Endothelial cell of umbilical vein (primary cell): ENCODE measurements around the gene ACSL4. TPM values are rescaled to one million over a fixed set of nuclear protein-coding genes. Genes with fewer than 3 reads are reported as not detected.

Source experiments
- BruUV-seq: library from RNA; stranded (reverse); fragments of 400-500 nt; replicated peaks from 2 replicates; lab custom pipeline; 2021; lab: Mats Ljungman, UMichigan
- CTCF ChIA-PET: fragments of 300-600, 350-600 bp; sonication (Branson Sonifier 250); formaldehyde crosslinking; loops from one replicate; lab custom pipeline; 2021; ENCODE audit warnings: antibody characterized with exemption, inconsistent platforms; lab: Charles Lee
- POLR2A ChIA-PET: fragments of 300-600, 350-600 bp; sonication (Branson Sonifier 250); formaldehyde crosslinking; loops from one replicate; lab custom pipeline; 2021; ENCODE audit warnings: antibody characterized with exemption, inconsistent platforms; lab: Charles Lee
- DNase-seq: peaks from one replicate; pipeline ENCODE4 v3.0.0-alpha.2; 2011; ENCODE audit warnings: low read depth, low spot score
- FAIRE-seq: peaks from 2 replicates; lab custom pipeline; 2011; peaks lifted over from hg19 to GRCh38; lab: Jason Lieb, UNC
- H2AFZ ChIP-seq: 2 replicates; pipeline ENCODE4 v1.6.0; 2012; ENCODE audit warnings: low read depth, low read length, control low read depth, inconsistent platforms
- H3K27ac ChIP-seq: 2 replicates; pipeline ENCODE4 v1.5.1; 2011; ENCODE audit warnings: low read depth, mild to moderate bottlenecking, control low read depth, low read length, moderate library complexity; ENCODE audit not compliant: insufficient read depth
- H3K27me3 ChIP-seq, 2 experiments: 2 replicates each; pipeline versions ENCODE4 v1.6.0 to v1.6.1; 2011; ENCODE audit warnings: low read length in 2 of 2, mixed read lengths in 1 of 2; ENCODE audit not compliant: control insufficient read depth in 2 of 2, insufficient read depth in 2 of 2
- H3K36me3 ChIP-seq, 2 experiments: 2 replicates in 1 of 2; 3 replicates in 1 of 2; pipeline ENCODE4 v1.5.1; 2011; ENCODE audit warnings: low read length in 2 of 2, mild to moderate bottlenecking in 1 of 2, moderate library complexity in 1 of 2; ENCODE audit not compliant: control insufficient read depth in 2 of 2, insufficient read depth in 2 of 2; ENCODE audit errors: extremely low read depth in 1 of 2
- H3K4me1 ChIP-seq: 3 replicates; pipeline ENCODE4 v1.5.1; 2011; ENCODE audit warnings: mild to moderate bottlenecking, low read length; ENCODE audit not compliant: control insufficient read depth, insufficient read depth; ENCODE audit errors: extremely low read depth
- H3K4me2 ChIP-seq: 2 replicates; pipeline ENCODE4 v1.6.1; 2011; ENCODE audit warnings: low read length, control low read depth, mixed read lengths; ENCODE audit not compliant: insufficient read depth
- H3K4me3 ChIP-seq, 3 experiments: fragments of 200-600 bp in 1 of 3; sonication (generic), shearing (Covaris generic) in 1 of 3; replicated peaks in 1 of 3; 2 replicates each; pipeline ENCODE4 v1.5.1; 2011 to 2016; ENCODE audit warnings: control low read depth in 3 of 3, low read length in 3 of 3, mild to moderate bottlenecking in 2 of 3, inconsistent platforms in 1 of 3, low read depth in 1 of 3, moderate library complexity in 1 of 3; ENCODE audit not compliant: insufficient read depth in 1 of 3
- H3K79me2 ChIP-seq: 2 replicates; pipeline ENCODE4 v1.6.0; 2012; ENCODE audit warnings: low read length, inconsistent platforms; ENCODE audit not compliant: control insufficient read depth, insufficient read depth
- H3K9ac ChIP-seq: replicated peaks from 2 replicates; pipeline ENCODE3; 2011; ENCODE audit warnings: low read length, control low read depth; ENCODE audit not compliant: insufficient read depth; ENCODE audit errors: extremely low read depth
- H3K9me1 ChIP-seq: replicated peaks from 3 replicates; pipeline ENCODE4 v1.6.0; 2011; ENCODE audit warnings: mild to moderate bottlenecking, low read length; ENCODE audit not compliant: control insufficient read depth, insufficient read depth; ENCODE audit errors: extremely low read depth
- H3K9me3 ChIP-seq: replicated peaks from 2 replicates; pipeline ENCODE4 v1.5.1; 2012; ENCODE audit warnings: low read length, inconsistent platforms; ENCODE audit not compliant: control insufficient read depth, insufficient read depth
- H4K20me1 ChIP-seq: replicated peaks from 2 replicates; pipeline ENCODE3; 2011; ENCODE audit warnings: mild to moderate bottlenecking, low read length; ENCODE audit not compliant: control insufficient read depth, insufficient read depth; ENCODE audit errors: extremely low read depth
- EZH2 ChIP-seq: IDR thresholded peaks from 2 replicates; pipeline ENCODE4 v1.6.1; 2012; ENCODE audit warnings: borderline replicate concordance, low read depth, mild to moderate bottlenecking, moderate library complexity, low read length, inconsistent platforms; ENCODE audit not compliant: severe bottlenecking
- FOS ChIP-seq: IDR thresholded peaks from 2 replicates; pipeline ENCODE4 v1.6.1; 2011; ENCODE audit warnings: mild to moderate bottlenecking, low read length, moderate library complexity, borderline replicate concordance; ENCODE audit not compliant: insufficient read depth
- GATA2 ChIP-seq: IDR thresholded peaks from 2 replicates; pipeline ENCODE4 v1.7.0; 2011; ENCODE audit warnings: low read depth, mild to moderate bottlenecking, moderate library complexity, mixed read lengths, low read length; ENCODE audit not compliant: insufficient read length, insufficient read depth
- JUN ChIP-seq: IDR thresholded peaks from 2 replicates; pipeline ENCODE4 v1.6.1; 2011; ENCODE audit warnings: borderline replicate concordance, low read depth; ENCODE audit not compliant: insufficient read length, insufficient read depth
- MYC ChIP-seq: IDR thresholded peaks from one replicate; pipeline ENCODE4 v1.6.1; 2011; ENCODE audit warnings: mild to moderate bottlenecking, low read depth, low read length
- POLR2A ChIP-seq: IDR thresholded peaks from 2 replicates; pipeline ENCODE4 v1.6.1; 2012; ENCODE audit warnings: low read depth, mild to moderate bottlenecking, control low read depth, low read length
- POLR2AphosphoS5 ChIP-seq: IDR thresholded peaks from 2 replicates; pipeline ENCODE4 v1.6.1; 2012; ENCODE audit warnings: low read depth, mild to moderate bottlenecking, control low read depth, low read length, moderate library complexity; ENCODE audit not compliant: insufficient read depth
- dilution Hi-C: fragments of 300-500 bp; cut with MboI; formaldehyde crosslinking; loops from one replicate; pipeline ENCODE4 v1.15.0; 2019; ENCODE audit warnings: low sequenced_read_pairs; ENCODE audit not compliant: extremely low pct_ligation_motif_present
- intact Hi-C: fragments of 100-400 bp; cut with micrococcal nuclease; formaldehyde crosslinking; loops from one replicate; pipeline ENCODE4 v1.10.0; 2022
- polyA plus RNA-seq, 4 experiments: library from polyadenylated mRNA; depleted of rRNA in 3 of 4; stranded (reverse) in 3 of 4; unstranded in 1 of 4; fragments of >200 nt; gene quantifications; 2 replicates each; pipeline versions ENCODE4 v1.2.1 to v1.2.3, GENCODE V29; 2011 to 2012; ENCODE audit warnings: missing spikeins in 1 of 4
- total RNA-seq: library from RNA; stranded (reverse); gene quantifications from 2 replicates; pipeline ENCODE4 v1.2.3, GENCODE V29; 2021
- TF ChIP-seq, protein P1 (sequence below): IDR thresholded peaks from 2 replicates; pipeline ENCODE4 v1.6.1; 2011; ENCODE audit not compliant: insufficient read depth, insufficient read length
- TF ChIP-seq, protein P2 (sequence below), 2 donors: IDR thresholded peaks; 1 replicate in 1 of 2; 2 replicates in 1 of 2; pipeline ENCODE4 v1.5.1; 2011; ENCODE audit warnings: low read length in 2 of 2, mild to moderate bottlenecking in 2 of 2, moderate library complexity in 2 of 2, control low read depth in 1 of 2, inconsistent platforms in 1 of 2, low read depth in 1 of 2; ENCODE audit not compliant: insufficient read depth in 1 of 2; ENCODE audit errors: extremely low read depth in 1 of 2

The ACSL4 gene
- total and polyA plus RNA-seq, 2 donors (not counting 3 experiments of a cell fraction or from before 2014, with no cell fraction given) = 20.7 to 85.5 TPM

DNA sequence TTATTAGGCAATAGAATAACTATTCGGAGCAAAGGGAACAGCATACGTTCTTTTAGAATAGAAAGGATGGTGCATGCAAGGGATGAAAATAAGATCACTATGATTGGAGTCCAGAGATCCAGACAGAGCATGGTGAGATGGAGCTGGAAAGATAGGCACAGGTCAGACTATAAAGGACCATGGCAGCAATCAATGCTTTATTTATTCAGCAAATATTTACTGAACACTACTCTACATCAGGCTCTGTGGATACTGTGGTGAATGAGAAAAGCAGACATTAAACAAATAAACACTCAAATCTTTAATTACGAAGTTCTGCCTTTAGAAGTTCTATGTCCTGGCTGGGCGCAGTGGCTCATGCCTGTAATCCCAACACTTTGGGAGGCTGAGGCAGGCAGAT is 44.7 kb upstream of the ACSL4 start:
- no peaks in the 10 kb centered on the region for H3K79me2 ChIP-seq
- FAIRE-seq (no peak), DNase-seq (no peak)
- H3K36me3 ChIP-seq = no peaks in the 10 kb centered on the region
- H3K9ac ChIP-seq = no peak overlapping the region
- no peaks in the 10 kb centered on the region for H4K20me1 ChIP-seq
- no peak overlapping the region for H3K27ac ChIP-seq
- dilution Hi-C loops = no loop called here
- TF ChIP-seq POLR2A = no peak
- intact Hi-C loops = no loop called here
- no peak overlapping the region for H2AFZ ChIP-seq
- H3K4me3 ChIP-seq = no peak overlapping the region
- H3K27me3 ChIP-seq = no peaks in the 10 kb centered on the region
- POLR2A ChIA-PET = no interaction called here
- H3K4me2 ChIP-seq = no peak overlapping the region
- no peaks in the 10 kb centered on the region for H3K9me1 ChIP-seq
- no peaks in the 10 kb centered on the region for H3K4me1 ChIP-seq
- H3K9me3 ChIP-seq = no peaks in the 10 kb centered on the region
- CTCF ChIA-PET = no interaction called here
- BruUV-seq = no TSS peak

DNA sequence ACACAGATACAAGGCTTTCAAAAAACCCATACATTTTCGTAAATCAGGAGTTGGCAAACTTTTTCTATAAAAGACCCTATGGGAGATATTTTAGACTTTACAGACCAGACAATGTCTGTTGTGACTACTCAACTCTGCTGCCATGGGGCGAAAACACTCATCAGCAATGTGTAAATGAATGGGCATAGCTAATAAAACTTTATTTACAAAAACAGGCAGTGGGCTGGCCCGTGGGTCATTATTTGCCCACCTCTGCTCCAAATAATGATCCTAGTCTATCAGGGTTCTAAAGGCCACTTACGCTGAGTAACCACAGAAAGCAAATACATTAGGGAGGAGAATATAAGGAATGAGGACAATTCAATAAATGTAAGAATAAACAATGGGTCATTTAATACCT is 43.9 kb upstream of the ACSL4 start:
- no peaks in the 10 kb centered on the region for H3K9me1 ChIP-seq
- dilution Hi-C loops (no loop called here), intact Hi-C loops (no loop called here)
- H3K36me3 ChIP-seq = no peaks in the 10 kb centered on the region
- H3K4me3 ChIP-seq = no peak overlapping the region
- H2AFZ ChIP-seq = no peak overlapping the region
- no peak overlapping the region for H3K9ac ChIP-seq
- H3K4me2 ChIP-seq = no peak overlapping the region
- H3K27me3 ChIP-seq = no peaks in the 10 kb centered on the region
- H3K27ac ChIP-seq = no peak overlapping the region
- ChIA-PET CTCF (no interaction called here), POLR2A (no interaction called here)
- H3K9me3 ChIP-seq = no peaks in the 10 kb centered on the region
- H4K20me1 ChIP-seq = no peaks in the 10 kb centered on the region
- FAIRE-seq (no peak), DNase-seq (no peak)
- H3K79me2 ChIP-seq = no peaks in the 10 kb centered on the region
- no TSS peak for BruUV-seq
- no peaks in the 10 kb centered on the region for H3K4me1 ChIP-seq
- TF ChIP-seq MYC (no peak), FOS (no peak), POLR2AphosphoS5 (no peak), JUN (no peak), POLR2A (no peak), EZH2 (no peak), GATA2 (no peak)
- TF ChIP-seq, protein P1, sequence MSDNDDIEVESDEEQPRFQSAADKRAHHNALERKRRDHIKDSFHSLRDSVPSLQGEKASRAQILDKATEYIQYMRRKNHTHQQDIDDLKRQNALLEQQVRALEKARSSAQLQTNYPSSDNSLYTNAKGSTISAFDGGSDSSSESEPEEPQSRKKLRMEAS = no peak
- TF ChIP-seq, protein P2, sequence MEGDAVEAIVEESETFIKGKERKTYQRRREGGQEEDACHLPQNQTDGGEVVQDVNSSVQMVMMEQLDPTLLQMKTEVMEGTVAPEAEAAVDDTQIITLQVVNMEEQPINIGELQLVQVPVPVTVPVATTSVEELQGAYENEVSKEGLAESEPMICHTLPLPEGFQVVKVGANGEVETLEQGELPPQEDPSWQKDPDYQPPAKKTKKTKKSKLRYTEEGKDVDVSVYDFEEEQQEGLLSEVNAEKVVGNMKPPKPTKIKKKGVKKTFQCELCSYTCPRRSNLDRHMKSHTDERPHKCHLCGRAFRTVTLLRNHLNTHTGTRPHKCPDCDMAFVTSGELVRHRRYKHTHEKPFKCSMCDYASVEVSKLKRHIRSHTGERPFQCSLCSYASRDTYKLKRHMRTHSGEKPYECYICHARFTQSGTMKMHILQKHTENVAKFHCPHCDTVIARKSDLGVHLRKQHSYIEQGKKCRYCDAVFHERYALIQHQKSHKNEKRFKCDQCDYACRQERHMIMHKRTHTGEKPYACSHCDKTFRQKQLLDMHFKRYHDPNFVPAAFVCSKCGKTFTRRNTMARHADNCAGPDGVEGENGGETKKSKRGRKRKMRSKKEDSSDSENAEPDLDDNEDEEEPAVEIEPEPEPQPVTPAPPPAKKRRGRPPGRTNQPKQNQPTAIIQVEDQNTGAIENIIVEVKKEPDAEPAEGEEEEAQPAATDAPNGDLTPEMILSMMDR (IDR thresholded peaks at IDR 0.05; ENCODE audit: extremely low read depth in 1 of 2, insufficient read depth in 1 of 2, low read depth in 1 of 2, low read length in 2 of 2) = no peak
